ENCODE measurements around the gene CTBP2. TPM values are rescaled to one million over a fixed set of nuclear protein-coding genes. Genes with fewer than 3 reads are reported as not detected.
A peak's percentile ranks its signal among the peaks of the same experiment; 100 is the strongest.

The CTBP2 gene
- total RNA-seq, 2 donors from 2014 or later: 106 to 172 TPM

DNA sequence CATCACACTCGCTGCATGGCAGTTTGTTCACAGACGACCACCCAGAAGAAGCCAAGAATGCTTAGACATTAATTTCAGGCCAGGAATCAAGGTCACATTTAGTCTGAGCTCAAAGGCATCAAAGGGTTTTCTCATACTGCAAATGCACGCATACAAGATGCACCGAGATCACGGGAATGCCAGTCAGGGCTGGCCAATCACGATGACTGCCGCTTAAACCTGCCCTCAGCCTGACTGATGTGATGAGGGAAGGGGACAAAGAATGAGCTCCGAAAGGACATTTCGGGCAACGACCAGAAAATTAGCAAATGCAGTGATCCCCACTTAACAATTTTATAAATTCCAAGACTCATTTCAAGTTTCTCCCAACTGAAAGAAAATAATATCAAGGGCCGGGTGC, 20.2 kb downstream of the CTBP2 start:
- H3K27ac ChIP-seq: no peak overlapping the region
- intact Hi-C loops (cut with DNase I): no loop called here
- DNase-seq: no peak

DNA sequence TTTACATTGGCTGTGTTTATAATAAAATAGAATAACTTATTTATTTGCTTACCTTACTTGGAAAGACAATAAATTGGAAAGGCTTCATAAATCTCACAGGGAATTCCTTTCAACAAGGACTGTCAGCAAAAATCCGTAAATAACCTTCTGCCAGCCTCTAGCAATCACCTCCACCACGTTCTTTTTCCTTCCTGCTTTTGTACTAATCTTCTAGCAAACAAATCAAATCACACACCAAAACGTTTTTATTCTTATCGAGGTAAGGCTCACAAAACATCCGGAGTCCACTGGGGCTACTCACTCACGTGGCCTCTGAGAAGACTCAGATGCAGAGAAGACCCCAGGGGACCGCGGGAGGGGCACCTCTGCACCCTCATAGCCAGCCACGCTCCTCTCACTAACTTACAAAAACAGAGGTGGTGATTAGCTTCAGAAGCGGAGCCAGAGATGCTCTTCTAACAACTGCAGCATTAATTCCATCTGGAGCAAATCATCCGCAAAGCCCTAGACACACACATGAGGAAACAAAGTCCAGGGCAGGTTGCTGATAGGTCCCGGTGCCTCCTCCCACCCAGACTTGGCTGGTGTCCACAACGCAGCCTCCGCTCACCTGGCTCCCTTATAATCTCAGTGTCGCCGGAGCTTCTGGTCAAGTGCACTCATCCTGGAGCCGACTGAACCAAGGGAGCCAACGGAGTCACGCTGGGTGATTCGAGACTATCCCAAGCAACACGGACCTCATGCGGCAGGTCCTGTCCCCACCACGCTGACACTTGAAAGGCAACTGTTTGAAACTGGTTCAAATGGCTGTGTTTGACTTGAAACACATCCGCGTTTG, 22.5 kb downstream of the CTBP2 start:
- Histone ChIP-seq H3K27me3 (no peaks in the 10 kb centered on the region), H3K27ac (peak overlapping the region; percentile 4), H3K36me3 (no peaks in the 10 kb centered on the region), H3K4me1 (peaks cover 3% of the 10 kb centered on the region), H3K9me3 (no peaks in the 10 kb centered on the region), H3K9ac (ENCODE audit: low read depth in 2 of 2, low read length in 2 of 2) (peak overlapping the region in 1 of 2 donors; percentile 7), H3K4me3 (no peak overlapping the region)
- intact Hi-C loops (cut with DNase I): no loop called here
- DNase-seq: peak; percentile 87
- TF ChIP-seq, protein P1, sequence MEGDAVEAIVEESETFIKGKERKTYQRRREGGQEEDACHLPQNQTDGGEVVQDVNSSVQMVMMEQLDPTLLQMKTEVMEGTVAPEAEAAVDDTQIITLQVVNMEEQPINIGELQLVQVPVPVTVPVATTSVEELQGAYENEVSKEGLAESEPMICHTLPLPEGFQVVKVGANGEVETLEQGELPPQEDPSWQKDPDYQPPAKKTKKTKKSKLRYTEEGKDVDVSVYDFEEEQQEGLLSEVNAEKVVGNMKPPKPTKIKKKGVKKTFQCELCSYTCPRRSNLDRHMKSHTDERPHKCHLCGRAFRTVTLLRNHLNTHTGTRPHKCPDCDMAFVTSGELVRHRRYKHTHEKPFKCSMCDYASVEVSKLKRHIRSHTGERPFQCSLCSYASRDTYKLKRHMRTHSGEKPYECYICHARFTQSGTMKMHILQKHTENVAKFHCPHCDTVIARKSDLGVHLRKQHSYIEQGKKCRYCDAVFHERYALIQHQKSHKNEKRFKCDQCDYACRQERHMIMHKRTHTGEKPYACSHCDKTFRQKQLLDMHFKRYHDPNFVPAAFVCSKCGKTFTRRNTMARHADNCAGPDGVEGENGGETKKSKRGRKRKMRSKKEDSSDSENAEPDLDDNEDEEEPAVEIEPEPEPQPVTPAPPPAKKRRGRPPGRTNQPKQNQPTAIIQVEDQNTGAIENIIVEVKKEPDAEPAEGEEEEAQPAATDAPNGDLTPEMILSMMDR (IDR thresholded peaks at IDR 0.05): no peak

More for the DNA sequence above, 20.2 kb downstream of the CTBP2 start:
- Histone ChIP-seq H3K4me3 (no peak overlapping the region), H3K9ac (ENCODE audit: low read depth in 2 of 2, low read length in 2 of 2) (no peak overlapping the region), H3K9me3 (no peaks in the 10 kb centered on the region), H3K36me3 (no peaks in the 10 kb centered on the region), H3K27me3 (no peaks in the 10 kb centered on the region), H3K4me1 (peaks cover 15% of the 10 kb centered on the region)
- TF ChIP-seq, protein P1 (IDR thresholded peaks at IDR 0.05): no peak

DNA sequence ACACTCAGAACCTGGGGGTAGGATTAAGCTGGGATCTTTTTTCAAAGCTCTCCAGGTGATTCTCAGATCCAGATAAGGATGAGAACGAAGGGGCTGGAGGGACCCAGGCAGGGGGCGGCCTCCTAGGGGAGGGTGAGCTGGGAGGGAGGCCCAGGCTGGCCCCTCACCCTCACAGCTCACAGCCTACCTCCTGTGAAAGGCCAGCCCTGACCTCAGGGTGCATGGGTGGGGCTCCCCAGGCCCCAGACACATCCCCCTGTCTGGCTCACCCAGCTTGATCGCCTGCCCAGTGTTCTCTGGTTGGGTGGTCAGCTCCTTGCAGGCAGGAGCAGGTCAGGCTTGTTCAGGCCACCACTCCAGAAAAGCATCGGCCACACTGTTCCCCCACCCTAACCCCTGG, 24.3 kb downstream of the CTBP2 start:
- H3K9ac ChIP-seq (ENCODE audit: low read depth in 2 of 2, low read length in 2 of 2): no peak overlapping the region
- DNase-seq: no peak
- no peaks in the 10 kb centered on the region for H3K27me3 ChIP-seq
- TF ChIP-seq, protein P1 (IDR thresholded peaks at IDR 0.05): no peak
- H3K4me3 ChIP-seq: no peak overlapping the region
- no peaks in the 10 kb centered on the region for H3K36me3 ChIP-seq
- no peak overlapping the region for H3K27ac ChIP-seq
- H3K4me1 ChIP-seq: no peaks in the 10 kb centered on the region
- H3K9me3 ChIP-seq: no peaks in the 10 kb centered on the region
- intact Hi-C loops (cut with DNase I): no loop called here

DNA sequence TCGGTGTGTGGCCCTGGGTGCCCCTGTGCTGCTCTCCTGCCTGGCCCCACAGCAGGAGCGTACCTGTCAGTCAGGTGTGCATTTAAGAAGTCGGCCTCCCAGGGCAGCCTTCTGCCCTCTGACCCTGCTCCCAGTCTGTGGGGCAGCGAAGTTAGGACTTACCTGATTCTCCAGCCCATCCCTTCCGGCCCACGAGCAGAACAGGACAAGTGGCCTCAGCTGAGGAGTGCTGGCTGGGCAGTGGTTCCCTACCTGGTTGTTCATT, 24.7 kb downstream of the CTBP2 start:
- Histone ChIP-seq H3K9ac (ENCODE audit: low read depth in 2 of 2, low read length in 2 of 2) (no peak overlapping the region), H3K4me3 (no peak overlapping the region), H3K4me1 (no peaks in the 10 kb centered on the region), H3K36me3 (no peaks in the 10 kb centered on the region), H3K27me3 (no peaks in the 10 kb centered on the region), H3K27ac (no peak overlapping the region), H3K9me3 (no peaks in the 10 kb centered on the region)
- TF ChIP-seq, protein P1 (IDR thresholded peaks at IDR 0.05): no peak
- intact Hi-C loops (cut with DNase I): no loop called here
- no peak for DNase-seq

DNA sequence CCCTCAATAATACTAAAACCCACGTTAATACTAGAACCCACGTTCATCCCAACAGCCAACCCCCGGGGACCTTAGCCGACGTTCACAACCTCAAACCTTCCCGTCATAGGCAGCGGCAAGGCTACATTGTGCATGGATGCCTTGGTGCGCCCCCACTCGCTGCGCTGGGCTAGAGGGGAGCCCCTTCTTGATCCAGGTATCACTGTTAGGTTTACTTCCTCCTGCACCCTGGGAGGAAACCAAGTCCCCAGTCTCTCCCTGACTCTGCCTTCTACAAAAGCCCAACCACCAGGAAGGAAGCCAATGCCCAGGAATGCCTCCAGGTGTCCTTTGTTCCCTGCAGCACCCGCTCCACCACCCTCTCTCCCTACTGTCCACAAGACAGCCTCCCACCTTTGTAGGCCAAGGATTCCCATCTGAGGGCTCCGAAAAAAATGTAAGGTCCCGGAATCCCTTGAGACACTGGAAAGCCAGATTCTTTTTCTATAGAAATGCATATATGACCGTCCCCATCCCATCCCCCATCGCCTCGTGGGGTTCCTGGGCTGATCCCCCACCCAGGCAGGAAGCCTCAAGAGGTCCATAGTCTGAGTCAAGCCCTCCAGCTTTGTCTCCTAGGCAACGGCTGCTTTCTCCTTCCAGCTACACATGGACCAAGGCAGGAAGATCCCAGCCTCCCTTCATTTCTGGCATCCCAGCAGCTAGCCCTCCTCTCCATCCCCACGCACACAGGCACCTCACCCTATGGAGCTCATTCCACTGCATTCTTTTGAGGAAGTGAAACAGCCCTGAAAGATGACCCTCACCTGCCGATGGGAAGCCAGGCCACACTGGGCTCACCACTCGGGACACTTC, 25.2 kb downstream of the CTBP2 start:
- no peak for DNase-seq
- no peak overlapping the region for H3K9ac ChIP-seq (ENCODE audit: low read depth in 2 of 2, low read length in 2 of 2)
- H3K27ac ChIP-seq: no peak overlapping the region
- no peak overlapping the region for H3K4me3 ChIP-seq
- H3K9me3 ChIP-seq: no peaks in the 10 kb centered on the region
- intact Hi-C loops (cut with DNase I): no loop called here
- no peaks in the 10 kb centered on the region for H3K27me3 ChIP-seq
- no peaks in the 10 kb centered on the region for H3K36me3 ChIP-seq
- H3K4me1 ChIP-seq: no peaks in the 10 kb centered on the region
- TF ChIP-seq, protein P1 (IDR thresholded peaks at IDR 0.05): no peak
